GM10266 (cell line): ENCODE measurements around the gene TUFT1.

Experiments used
- DNase-seq: peaks from one replicate; pipeline ENCODE4 v3.0.0; 2012; ENCODE audit errors: extremely low spot score
- CTCF ChIP-seq: IDR thresholded peaks from 2 replicates; pipeline ENCODE4 v1.5.1; 2012; ENCODE audit warnings: mild to moderate bottlenecking, low read depth; ENCODE audit not compliant: control insufficient read depth, insufficient read depth; ENCODE audit errors: missing control alignments

Gene TUFT1

GRCh38 chr1:151547119-151547899 is 7.2 kb downstream of the TUFT1 start:
- TF ChIP-seq CTCF, result no peak
- DNase-seq, result no peak

GRCh38 chr1:151547900-151548230 is 7.8 kb downstream of the TUFT1 start:
- DNase-seq, result no peak
- no peak for TF ChIP-seq CTCF

GRCh38 chr1:151549199-151549598 is 9.1 kb downstream of the TUFT1 start:
- no peak for TF ChIP-seq CTCF
- no peak for DNase-seq

GRCh38 chr1:151553659-151554058 is 13.6 kb downstream of the TUFT1 start:
- TF ChIP-seq CTCF, result no peak
- DNase-seq, result no peak

- TF ChIP-seq CTCF, result no peak
- no peak for DNase-seq
Observed at GRCh38 chr1:151556052-151556451, 15.9 kb downstream of the TUFT1 start.

GRCh38 chr1:151562661-151563060 is 22.6 kb downstream of the TUFT1 start:
- TF ChIP-seq CTCF, result no peak
- DNase-seq, result no peak

- no peak for DNase-seq
- TF ChIP-seq CTCF, result no peak
Observed at GRCh38 chr1:151563376-151563775, 23.3 kb downstream of the TUFT1 start.
